CD4-positive, alpha-beta memory T cell (primary cell): ENCODE results near the gene HOXA9. TPM values are rescaled to one million over a fixed set of nuclear protein-coding genes. Genes with fewer than 3 reads are reported as not detected.

ENCODE experiments used
- CTCF ChIA-PET: fragments of 350-600 bp; sonication (Branson Sonifier 250); formaldehyde crosslinking; loops from one replicate; lab custom pipeline; 2021; ENCODE audit warnings: inconsistent platforms; ENCODE audit not compliant: partially characterized antibody; lab: Charles Lee
- POLR2A ChIA-PET: fragments of 350-600 bp; sonication (Branson Sonifier 250); formaldehyde crosslinking; loops from one replicate; lab custom pipeline; 2021; ENCODE audit not compliant: partially characterized antibody; lab: Charles Lee
- DNase-seq, 5 donors: peaks; one replicate each; pipeline versions ENCODE4 v3.0.0 to v3.0.0-alpha.2; 2020 to 2022; ENCODE audit warnings: mixed read lengths in 1 of 5
- H3K27ac ChIP-seq: one replicate; pipeline ENCODE4 v1.7.0; 2013; ENCODE audit warnings: low read depth, low read length
- H3K27me3 ChIP-seq: 2 replicates; pipeline ENCODE4 v1.7.0; 2013; ENCODE audit warnings: mild to moderate bottlenecking, low read length, moderate library complexity; ENCODE audit not compliant: insufficient read depth
- H3K36me3 ChIP-seq: 2 replicates; pipeline ENCODE4 v1.7.0; 2013; ENCODE audit warnings: mild to moderate bottlenecking, low read length, moderate library complexity; ENCODE audit not compliant: insufficient read depth
- H3K4me1 ChIP-seq: 2 replicates; pipeline ENCODE4 v1.7.0; 2013; ENCODE audit warnings: mild to moderate bottlenecking, low read length, moderate library complexity; ENCODE audit not compliant: insufficient read depth
- H3K4me3 ChIP-seq, 2 donors: one replicate each; pipeline ENCODE4 v1.7.0; 2013; ENCODE audit warnings: low read length in 2 of 2, mild to moderate bottlenecking in 1 of 2
- H3K9me3 ChIP-seq, 2 donors: one replicate each; pipeline ENCODE4 v1.7.0; 2013; ENCODE audit warnings: low read length in 2 of 2, control low read depth in 1 of 2; ENCODE audit not compliant: control insufficient read depth in 1 of 2
- H3K27ac Mint-ChIP-seq, 7 donors: one replicate each; pipeline ENCODE4 v1.8.0; 2020 to 2021; ENCODE audit warnings: mixed read lengths in 7 of 7, mild to moderate bottlenecking in 6 of 7, inconsistent platforms in 3 of 7, moderate library complexity in 3 of 7
- H3K27me3 Mint-ChIP-seq, 2 donors: one replicate each; pipeline ENCODE4 v1.8.0; 2020 to 2021; ENCODE audit warnings: mixed read lengths in 2 of 2
- H3K36me3 Mint-ChIP-seq, 2 donors: one replicate each; pipeline ENCODE4 v1.8.0; 2020 to 2021; ENCODE audit warnings: mixed read lengths in 2 of 2, inconsistent platforms in 1 of 2, mild to moderate bottlenecking in 1 of 2
- H3K4me1 Mint-ChIP-seq, 4 donors: one replicate each; pipeline ENCODE4 v1.8.0; 2020 to 2021; ENCODE audit warnings: mixed read lengths in 4 of 4, mild to moderate bottlenecking in 1 of 4
- H3K4me3 Mint-ChIP-seq, 8 donors: one replicate each; pipeline ENCODE4 v1.8.0; 2020 to 2021; ENCODE audit warnings: mixed read lengths in 8 of 8, mild to moderate bottlenecking in 7 of 8, moderate library complexity in 6 of 8, inconsistent platforms in 3 of 8
- H3K9me3 Mint-ChIP-seq, 8 donors: one replicate each; pipeline ENCODE4 v1.8.0; 2020 to 2021; ENCODE audit warnings: mixed read lengths in 8 of 8, mild to moderate bottlenecking in 5 of 8, inconsistent platforms in 3 of 8, moderate library complexity in 1 of 8
- intact Hi-C: fragments of 100-400 bp; cut with micrococcal nuclease; formaldehyde crosslinking; loops from one replicate; pipeline ENCODE4 v1.15.1; 2023
- polyA plus RNA-seq, 2 donors: library from polyadenylated mRNA; unstranded; fragments of 300-500 nt; fragmentation: Illumina TruSeq; gene quantifications; one replicate each; pipeline ENCODE4 v1.2.3, GENCODE V29; 2021
- total RNA-seq, 2 experiments: library from RNA; stranded (reverse); gene quantifications; one replicate each; pipeline ENCODE4 v1.2.3, GENCODE V29; 2021

HOXA9 gene
- total and polyA plus RNA-seq, 4 experiments from 2014 or later, result not detected

GRCh38 chr7:27211084-27211446, 45.7 kb upstream of the HOXA9 start:
- intact Hi-C loops, result loop anchor here (5.0 kb wide), 1 partner anchor 366 kb away; no protein-coding TSS in a partner anchor
- POLR2A ChIA-PET, result no interaction called here
- Histone ChIP-seq H3K4me3 (no peak overlapping the region), H3K27me3 (peaks cover 39% of the 10 kb centered on the region), H3K36me3 (no peaks in the 10 kb centered on the region), H3K4me1 (peaks cover 6% of the 10 kb centered on the region), H3K9me3 (no peaks in the 10 kb centered on the region), H3K27ac (no peak overlapping the region)
- CTCF ChIA-PET, result interaction anchor here (0.8 to 2.6 kb wide), 10 partner anchors 11 to 885 kb away, joined by 3 to 12 read pairs (median 4); no protein-coding TSS in a partner anchor
- Mint-ChIP-seq H3K27ac (no peak overlapping the region), H3K4me1 (peaks cover 6 to 15% (median 10%) of the 10 kb centered on the region in 4 donors), H3K27me3 (peaks cover 62 to 83% of the 10 kb centered on the region in 2 donors), H3K36me3 (no peaks in the 10 kb centered on the region), H3K4me3 (no peak overlapping the region), H3K9me3 (peaks cover 0 to 4% (median 0%) of the 10 kb centered on the region in 8 donors)
- no peak for DNase-seq

DNA sequence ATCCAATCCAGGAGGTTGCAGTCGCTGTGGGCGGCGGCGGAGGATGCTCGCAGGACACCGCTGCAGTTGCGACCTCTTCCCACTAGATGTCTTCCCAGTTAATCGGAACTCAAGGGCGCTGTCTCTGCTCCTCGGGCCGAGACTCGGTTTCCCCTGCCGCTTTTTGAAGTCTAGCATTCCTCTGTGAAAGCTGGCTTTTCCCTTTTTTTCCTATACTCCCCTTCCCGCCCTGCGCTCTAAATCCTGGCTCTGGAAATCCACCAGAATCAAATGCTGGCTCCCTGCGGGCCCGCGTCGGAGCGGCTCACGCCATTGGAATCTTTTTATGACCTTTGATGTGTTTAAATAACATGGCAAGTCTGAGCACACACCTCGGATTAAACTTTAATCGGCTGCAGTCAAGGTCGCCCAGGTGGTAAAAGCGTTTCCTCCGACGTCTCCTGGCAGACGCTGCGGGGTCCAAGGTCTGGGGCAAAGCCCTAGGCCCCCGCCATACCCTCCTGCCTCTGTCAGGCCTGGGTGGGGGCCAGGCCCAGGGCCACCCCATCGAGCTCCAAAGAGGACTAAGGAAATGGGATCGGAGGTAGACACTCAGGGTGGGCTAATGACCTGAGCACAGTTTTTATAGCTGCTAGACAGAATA, 45.2 kb upstream of the HOXA9 start:
- intact Hi-C loops, result loop anchor here (1.0 to 5.0 kb wide), 2 partner anchors 367 to 810 kb away; no protein-coding TSS in a partner anchor
- CTCF ChIA-PET, result interaction anchor here (0.9 to 2.6 kb wide), 12 partner anchors 12 to 886 kb away, joined by 3 to 12 read pairs (median 4); no protein-coding TSS in a partner anchor
- no peak overlapping the region for H3K27ac ChIP-seq
- peak overlapping the region in 1 of 7 donors; percentile 47 for H3K27ac Mint-ChIP-seq
- H3K9me3 Mint-ChIP-seq, result peaks cover 0 to 5% (median 0%) of the 10 kb centered on the region in 8 donors
- H3K36me3 ChIP-seq, result no peaks in the 10 kb centered on the region
- peaks cover 6 to 20% (median 14%) of the 10 kb centered on the region in 4 donors for H3K4me1 Mint-ChIP-seq
- peaks cover 6% of the 10 kb centered on the region for H3K4me1 ChIP-seq
- peaks cover 44% of the 10 kb centered on the region for H3K27me3 ChIP-seq
- no peaks in the 10 kb centered on the region for H3K9me3 ChIP-seq
- H3K36me3 Mint-ChIP-seq, result no peaks in the 10 kb centered on the region
- H3K4me3 Mint-ChIP-seq, result peak overlapping the region; percentile 9 to 72 (median 56)
- POLR2A ChIA-PET, result no interaction called here
- no peak overlapping the region for H3K4me3 ChIP-seq
- DNase-seq, result peak in 1 of 5 donors; percentile 29
- peaks cover 66 to 83% of the 10 kb centered on the region in 2 donors for H3K27me3 Mint-ChIP-seq

DNA sequence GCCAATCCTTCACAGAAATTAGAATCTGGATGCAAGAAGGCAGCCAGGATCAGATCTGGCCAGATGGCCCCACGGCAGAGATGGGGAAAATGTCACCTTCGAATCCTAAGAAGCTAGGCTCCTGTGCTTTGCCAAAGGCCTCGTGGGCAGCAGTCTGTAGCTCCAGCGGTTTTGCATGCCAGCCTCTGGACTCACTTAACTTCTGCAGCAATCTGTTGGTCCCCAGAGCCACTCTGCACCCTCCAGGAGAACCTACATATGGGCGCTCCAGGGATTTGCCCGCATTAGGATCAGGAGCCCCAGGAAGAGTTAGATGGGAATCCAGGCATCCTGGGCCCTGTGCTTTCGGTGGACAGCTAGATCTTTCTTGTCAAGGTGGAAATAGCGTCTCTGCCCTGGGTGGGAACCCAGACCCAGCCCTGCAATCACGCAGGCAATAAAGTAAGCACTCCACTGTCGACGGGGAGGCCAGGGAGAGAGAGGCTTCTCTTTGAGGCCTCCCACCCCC, 44.6 kb upstream of the HOXA9 start:
- no peak overlapping the region for H3K27ac ChIP-seq
- peaks cover 0 to 5% (median 0%) of the 10 kb centered on the region in 8 donors for H3K9me3 Mint-ChIP-seq
- ChIA-PET CTCF (interaction anchor here (1.1 to 2.6 kb wide), 9 partner anchors 12 to 886 kb away, joined by 3 to 12 read pairs (median 4); no protein-coding TSS in a partner anchor), POLR2A (no interaction called here)
- intact Hi-C loops, result loop anchor here (1.0 to 5.0 kb wide), 2 partner anchors 367 to 810 kb away; no protein-coding TSS in a partner anchor
- DNase-seq, result no peak
- H3K4me1 Mint-ChIP-seq, result peaks cover 8 to 26% (median 18%) of the 10 kb centered on the region in 4 donors
- H3K4me3 ChIP-seq, result no peak overlapping the region
- peaks cover 65 to 81% of the 10 kb centered on the region in 2 donors for H3K27me3 Mint-ChIP-seq
- no peaks in the 10 kb centered on the region for H3K36me3 ChIP-seq
- H3K4me1 ChIP-seq, result peaks cover 11% of the 10 kb centered on the region
- peak overlapping the region in 4 of 8 donors; percentile 47 to 72 (median 61) for H3K4me3 Mint-ChIP-seq
- no peaks in the 10 kb centered on the region for H3K9me3 ChIP-seq
- no peak overlapping the region for H3K27ac Mint-ChIP-seq
- H3K27me3 ChIP-seq, result peaks cover 48% of the 10 kb centered on the region
- H3K36me3 Mint-ChIP-seq, result no peaks in the 10 kb centered on the region

- CTCF ChIA-PET, result interaction anchor here (0.7 to 1.6 kb wide), 5 partner anchors 8 to 368 kb away, joined by 3 to 4 read pairs (median 3); no protein-coding TSS in a partner anchor
- H3K4me1 Mint-ChIP-seq, result peaks cover 12 to 30% (median 23%) of the 10 kb centered on the region in 4 donors
- H3K27me3 ChIP-seq, result peaks cover 58% of the 10 kb centered on the region
- no peaks in the 10 kb centered on the region for H3K36me3 Mint-ChIP-seq
- H3K4me3 Mint-ChIP-seq, result no peak overlapping the region
- H3K27me3 Mint-ChIP-seq, result peaks cover 69 to 83% of the 10 kb centered on the region in 2 donors
- intact Hi-C loops, result no loop called here
- no peak overlapping the region for H3K27ac Mint-ChIP-seq
- no peak overlapping the region for H3K27ac ChIP-seq
- peaks cover 0 to 7% (median 0%) of the 10 kb centered on the region in 8 donors for H3K9me3 Mint-ChIP-seq
- no peak for DNase-seq
- POLR2A ChIA-PET, result interaction anchor here (1.5 kb wide), 1 partner anchor 13 kb away, joined by 4 read pairs; no protein-coding TSS in a partner anchor
- no peaks in the 10 kb centered on the region for H3K9me3 ChIP-seq
- H3K4me3 ChIP-seq, result no peak overlapping the region
- no peaks in the 10 kb centered on the region for H3K36me3 ChIP-seq
- peaks cover 15% of the 10 kb centered on the region for H3K4me1 ChIP-seq
Measured at GRCh38 chr7:27208998-27209397, 43.7 kb upstream of the HOXA9 start.

DNA sequence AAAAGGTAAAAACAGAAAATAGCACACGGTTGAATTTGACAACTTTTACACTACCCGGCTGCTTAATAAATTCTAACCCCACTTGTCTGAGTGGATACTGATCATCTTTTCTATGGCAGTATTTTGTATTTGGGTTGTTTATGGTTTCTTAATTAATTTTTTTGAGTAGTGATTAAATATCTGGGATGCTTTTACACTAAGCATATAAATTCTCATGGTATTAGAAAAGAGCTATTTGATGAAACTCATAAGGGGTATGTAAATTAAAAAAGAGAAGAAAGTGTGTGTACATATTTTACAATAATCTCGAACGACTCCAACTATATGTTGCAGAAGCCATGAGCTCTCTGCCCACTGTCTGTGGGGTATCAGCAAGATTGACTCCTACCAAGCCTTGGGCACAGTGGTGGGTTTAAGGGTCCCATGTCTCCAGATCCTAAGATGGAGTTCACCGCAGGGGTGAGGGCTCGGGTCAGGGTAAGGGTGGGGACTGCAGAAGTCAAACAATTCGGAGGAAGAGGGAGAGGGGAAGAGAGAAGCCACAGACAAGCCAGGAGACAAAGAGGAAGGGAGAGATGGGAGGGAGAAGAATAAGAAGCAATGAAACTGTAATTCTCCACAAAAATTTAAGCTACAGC, 42.1 kb upstream of the HOXA9 start:
- H3K9me3 ChIP-seq, result no peaks in the 10 kb centered on the region
- H3K27me3 Mint-ChIP-seq, result peaks cover 70 to 88% of the 10 kb centered on the region in 2 donors
- POLR2A ChIA-PET, result interaction anchor here (1.1 to 1.5 kb wide), 2 partner anchors 11 to 456 kb away, joined by 3 to 4 read pairs; partner anchors contain the start of gene HIBADH
- no peak overlapping the region for H3K27ac ChIP-seq
- CTCF ChIA-PET, result interaction anchor here (1.0 to 1.3 kb wide), 2 partner anchors 28 to 575 kb away, joined by 3 to 8 read pairs; no protein-coding TSS in a partner anchor
- no peak overlapping the region for H3K4me3 Mint-ChIP-seq
- peaks cover 65% of the 10 kb centered on the region for H3K27me3 ChIP-seq
- no peaks in the 10 kb centered on the region for H3K36me3 ChIP-seq
- H3K4me3 ChIP-seq, result no peak overlapping the region
- no peak overlapping the region for H3K27ac Mint-ChIP-seq
- peaks cover 15% of the 10 kb centered on the region for H3K4me1 ChIP-seq
- peaks cover 0 to 7% (median 0%) of the 10 kb centered on the region in 8 donors for H3K9me3 Mint-ChIP-seq
- peaks cover 12 to 30% (median 21%) of the 10 kb centered on the region in 4 donors for H3K4me1 Mint-ChIP-seq
- intact Hi-C loops, result no loop called here
- no peak for DNase-seq
- H3K36me3 Mint-ChIP-seq, result no peaks in the 10 kb centered on the region

DNA sequence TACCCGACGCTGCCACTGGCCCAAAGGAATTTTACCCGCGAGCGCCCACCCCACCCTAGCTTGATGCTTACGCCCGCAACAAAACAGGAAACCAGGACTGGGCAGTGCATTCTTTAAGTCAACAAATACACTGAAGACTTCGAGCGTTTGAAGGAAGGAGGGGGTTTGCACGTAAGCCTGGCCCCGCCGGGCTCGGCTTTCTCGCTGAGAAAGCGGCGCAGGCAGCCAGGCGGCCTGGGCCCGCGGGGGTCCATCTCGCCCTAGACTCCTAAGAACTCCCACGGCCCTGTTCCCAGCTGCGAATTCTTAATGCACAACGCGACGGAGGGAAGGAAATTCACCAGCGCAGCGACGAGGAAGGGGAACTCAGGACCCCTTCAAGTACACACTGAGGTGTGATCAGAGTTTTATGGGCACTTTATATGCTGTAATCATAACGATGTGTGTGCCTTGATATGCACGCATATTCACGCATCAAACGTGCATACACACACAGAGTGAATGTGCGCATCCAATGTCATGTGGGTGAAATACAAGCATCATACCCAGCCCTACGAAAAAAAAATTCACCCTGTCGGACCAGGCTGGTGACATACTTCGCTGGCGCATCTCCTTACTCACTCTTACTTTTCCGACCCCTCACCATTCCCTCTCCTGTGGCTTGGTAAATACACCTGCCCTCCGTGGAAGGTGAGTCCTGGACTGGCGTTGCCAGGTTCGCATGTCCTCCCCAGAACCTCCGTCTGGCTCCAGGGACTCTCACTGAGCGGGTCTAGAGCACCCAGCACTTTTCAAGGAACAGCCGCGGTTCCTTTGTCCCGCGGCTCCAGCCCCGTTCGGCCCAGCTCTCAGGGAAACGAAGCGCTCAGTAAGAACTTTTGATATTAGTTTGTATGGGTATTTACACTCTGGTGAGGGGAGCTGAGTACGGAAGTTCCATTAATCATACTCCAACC, 40.3 kb upstream of the HOXA9 start:
- H3K4me1 ChIP-seq, result peaks cover 26% of the 10 kb centered on the region
- no peak for DNase-seq
- H3K27ac ChIP-seq, result no peak overlapping the region
- peaks cover 68% of the 10 kb centered on the region for H3K27me3 ChIP-seq
- H3K36me3 ChIP-seq, result no peaks in the 10 kb centered on the region
- ChIA-PET POLR2A (no interaction called here), CTCF (interaction anchor here (2.5 kb wide), 1 partner anchor 10 kb away, joined by 9 read pairs; no protein-coding TSS in a partner anchor)
- intact Hi-C loops, result no loop called here
- Mint-ChIP-seq H3K36me3 (no peaks in the 10 kb centered on the region), H3K27me3 (peaks cover 70 to 87% of the 10 kb centered on the region in 2 donors), H3K9me3 (peaks cover 0 to 7% (median 0%) of the 10 kb centered on the region in 8 donors), H3K4me3 (peak overlapping the region in 6 of 8 donors; percentile 32 to 68 (median 52)), H3K4me1 (peaks cover 24 to 45% (median 33%) of the 10 kb centered on the region in 4 donors), H3K27ac (peak overlapping the region in 2 of 7 donors; percentile 35 to 75)
- no peaks in the 10 kb centered on the region for H3K9me3 ChIP-seq
- no peak overlapping the region for H3K4me3 ChIP-seq
